ENCODE results near the gene SLC1A2. TPM values are rescaled to one million over a fixed set of nuclear protein-coding genes. Genes with fewer than 3 reads are reported as not detected.

The SLC1A2 gene
- total RNA-seq, 1 donor from 2014 or later: 1.9 TPM

DNA sequence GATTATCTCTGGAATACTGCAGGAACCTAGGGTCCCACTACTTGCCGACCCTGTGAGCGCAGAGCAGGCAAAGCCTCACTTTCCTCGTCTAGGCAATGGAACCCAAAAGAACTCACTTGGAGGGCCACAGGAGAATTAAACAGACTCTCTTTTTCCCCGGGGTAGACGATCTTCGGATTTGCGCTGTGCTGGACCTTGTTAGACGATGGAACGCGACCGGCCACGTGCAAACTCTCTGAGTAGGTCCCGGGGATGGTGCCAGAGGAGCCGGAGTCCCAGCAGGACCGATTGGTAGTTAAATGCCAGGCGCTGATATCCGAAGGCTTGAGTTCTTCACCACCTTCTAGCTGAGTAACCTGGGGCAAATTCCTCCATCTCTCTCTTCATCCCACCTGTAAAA lies 1.0 kb upstream of the SLC1A2 start:
- Mint-ChIP-seq H3K9me3 (no peaks in the 10 kb centered on the region), H3K4me3 (peak overlapping the region; percentile 73), H3K36me3 (no peaks in the 10 kb centered on the region), H3K27ac (no peak overlapping the region), H3K4me1 (peaks cover 15% of the 10 kb centered on the region), H3K27me3 (ENCODE audit: low read depth) (peaks cover 95% of the 10 kb centered on the region)
- TF ChIP-seq, protein P1, sequence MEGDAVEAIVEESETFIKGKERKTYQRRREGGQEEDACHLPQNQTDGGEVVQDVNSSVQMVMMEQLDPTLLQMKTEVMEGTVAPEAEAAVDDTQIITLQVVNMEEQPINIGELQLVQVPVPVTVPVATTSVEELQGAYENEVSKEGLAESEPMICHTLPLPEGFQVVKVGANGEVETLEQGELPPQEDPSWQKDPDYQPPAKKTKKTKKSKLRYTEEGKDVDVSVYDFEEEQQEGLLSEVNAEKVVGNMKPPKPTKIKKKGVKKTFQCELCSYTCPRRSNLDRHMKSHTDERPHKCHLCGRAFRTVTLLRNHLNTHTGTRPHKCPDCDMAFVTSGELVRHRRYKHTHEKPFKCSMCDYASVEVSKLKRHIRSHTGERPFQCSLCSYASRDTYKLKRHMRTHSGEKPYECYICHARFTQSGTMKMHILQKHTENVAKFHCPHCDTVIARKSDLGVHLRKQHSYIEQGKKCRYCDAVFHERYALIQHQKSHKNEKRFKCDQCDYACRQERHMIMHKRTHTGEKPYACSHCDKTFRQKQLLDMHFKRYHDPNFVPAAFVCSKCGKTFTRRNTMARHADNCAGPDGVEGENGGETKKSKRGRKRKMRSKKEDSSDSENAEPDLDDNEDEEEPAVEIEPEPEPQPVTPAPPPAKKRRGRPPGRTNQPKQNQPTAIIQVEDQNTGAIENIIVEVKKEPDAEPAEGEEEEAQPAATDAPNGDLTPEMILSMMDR (IDR thresholded peaks at IDR 0.05; ENCODE audit: unreplicated experiment): no peak
- no peak for DNase-seq (ENCODE audit: low spot score in 2 of 2, unreplicated experiment in 2 of 2)

DNA sequence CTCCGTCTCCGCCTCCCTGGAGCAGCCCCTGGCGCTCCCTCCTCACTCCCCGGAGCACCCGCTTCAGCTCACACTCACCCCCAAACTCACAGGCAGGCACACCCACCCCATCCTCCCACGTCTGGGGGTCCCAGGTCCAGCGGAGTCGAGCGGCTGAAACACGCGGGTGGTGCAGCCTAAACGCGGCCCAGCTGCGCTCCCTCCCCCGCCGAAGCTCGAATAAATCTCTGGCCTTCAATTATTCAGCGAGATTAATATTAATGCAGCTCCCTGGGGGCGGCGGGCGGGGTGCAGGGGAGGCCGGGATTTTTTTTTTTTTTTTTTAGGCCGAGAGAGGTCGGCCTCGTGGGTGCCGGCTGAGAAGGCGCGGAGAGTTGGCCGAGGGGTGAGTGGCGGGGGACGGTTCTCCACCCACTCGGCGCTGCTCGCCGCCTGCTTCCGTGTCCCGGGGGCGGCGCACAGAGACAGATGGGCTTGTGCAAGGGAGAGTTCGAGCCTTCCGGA lies 524 bp upstream of the SLC1A2 start:
- Mint-ChIP-seq H3K27me3 (ENCODE audit: low read depth) (peaks cover 96% of the 10 kb centered on the region), H3K4me3 (peak overlapping the region; percentile 73), H3K4me1 (peaks cover 15% of the 10 kb centered on the region), H3K9me3 (no peaks in the 10 kb centered on the region), H3K27ac (no peak overlapping the region), H3K36me3 (no peaks in the 10 kb centered on the region)
- peak in 1 of 2 experiments; percentile 39 for DNase-seq (ENCODE audit: low spot score in 2 of 2, unreplicated experiment in 2 of 2)
- TF ChIP-seq, protein P1 (IDR thresholded peaks at IDR 0.05; ENCODE audit: unreplicated experiment): no peak

DNA sequence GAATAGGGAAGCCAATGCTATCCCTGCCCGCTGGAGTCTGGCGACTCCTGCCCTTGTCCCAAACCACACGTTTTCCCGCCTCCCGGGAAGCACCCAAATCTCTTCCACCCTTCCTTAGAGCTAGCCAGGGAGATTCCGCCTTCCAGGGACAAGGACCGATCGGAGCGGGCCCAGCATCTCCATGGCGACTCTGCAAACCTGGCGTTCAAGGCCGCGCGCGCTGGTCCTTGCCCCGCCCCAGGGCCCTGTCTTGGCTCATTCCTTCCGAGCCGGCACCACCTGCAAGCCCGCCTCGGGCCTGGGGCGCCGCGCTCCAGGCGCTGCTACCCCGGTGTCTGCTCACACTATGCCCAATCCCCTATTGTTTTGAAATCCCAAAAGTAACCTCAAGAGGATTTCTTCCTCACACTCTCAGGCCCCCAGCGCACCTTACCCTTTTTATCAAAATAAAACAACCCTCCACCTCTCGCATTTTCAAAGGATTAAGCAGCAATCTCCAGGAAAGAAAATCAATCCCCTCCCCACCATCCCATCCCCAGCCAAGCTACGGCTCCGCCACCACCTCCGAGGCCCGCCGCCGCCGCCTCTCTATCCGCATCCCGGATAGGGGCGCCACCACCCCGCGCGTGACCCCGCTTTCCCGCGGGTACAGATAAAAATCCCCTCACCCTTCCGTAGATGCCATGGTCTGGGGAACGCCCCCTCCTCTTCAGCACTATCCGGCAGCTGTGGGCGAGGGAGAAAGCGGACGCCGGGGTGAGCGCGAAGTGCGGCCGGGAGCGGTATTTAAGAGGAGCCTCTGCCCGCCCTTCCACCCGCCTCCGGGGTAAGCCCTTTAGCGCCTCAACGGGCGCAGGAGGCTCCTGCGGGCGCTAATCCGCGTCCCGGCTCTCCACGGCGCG lies 825 bp downstream of the SLC1A2 start:
- no peak overlapping the region for H3K27ac Mint-ChIP-seq
- peak in 1 of 2 experiments; percentile 47 for DNase-seq (ENCODE audit: low spot score in 2 of 2, unreplicated experiment in 2 of 2)
- peaks cover 15% of the 10 kb centered on the region for H3K4me1 Mint-ChIP-seq
- H3K9me3 Mint-ChIP-seq: no peaks in the 10 kb centered on the region
- no peaks in the 10 kb centered on the region for H3K36me3 Mint-ChIP-seq
- TF ChIP-seq, protein P1 (IDR thresholded peaks at IDR 0.05; ENCODE audit: unreplicated experiment): no peak
- peaks cover 97% of the 10 kb centered on the region for H3K27me3 Mint-ChIP-seq (ENCODE audit: low read depth)
- peak overlapping the region; percentile 73 for H3K4me3 Mint-ChIP-seq

DNA sequence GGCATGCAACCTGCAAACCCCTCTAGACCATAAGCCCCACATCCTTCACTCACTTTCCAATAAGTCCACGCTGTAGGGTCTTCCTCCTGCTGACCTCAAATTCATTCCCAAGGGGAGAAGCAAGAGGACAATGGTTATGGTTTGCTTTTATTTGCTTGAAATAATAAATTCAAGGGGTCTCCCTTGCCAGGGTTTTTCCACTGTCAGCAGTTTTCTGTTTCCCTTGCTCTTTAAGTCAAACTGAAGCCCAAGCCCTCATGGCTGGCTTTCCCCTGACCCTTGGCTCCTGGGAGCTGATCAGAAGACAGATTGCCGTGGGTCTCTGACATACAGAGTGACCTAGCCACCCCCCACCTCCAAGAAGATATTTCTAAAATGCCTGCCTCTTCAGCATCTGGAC lies 3.9 kb downstream of the SLC1A2 start:
- Mint-ChIP-seq H3K27me3 (ENCODE audit: low read depth) (peaks cover 84% of the 10 kb centered on the region), H3K36me3 (no peaks in the 10 kb centered on the region), H3K9me3 (no peaks in the 10 kb centered on the region), H3K4me1 (peaks cover 12% of the 10 kb centered on the region), H3K27ac (no peak overlapping the region), H3K4me3 (no peak overlapping the region)
- no peak for DNase-seq (ENCODE audit: low spot score in 2 of 2, unreplicated experiment in 2 of 2)
- TF ChIP-seq, protein P1 (IDR thresholded peaks at IDR 0.05; ENCODE audit: unreplicated experiment): no peak

DNA sequence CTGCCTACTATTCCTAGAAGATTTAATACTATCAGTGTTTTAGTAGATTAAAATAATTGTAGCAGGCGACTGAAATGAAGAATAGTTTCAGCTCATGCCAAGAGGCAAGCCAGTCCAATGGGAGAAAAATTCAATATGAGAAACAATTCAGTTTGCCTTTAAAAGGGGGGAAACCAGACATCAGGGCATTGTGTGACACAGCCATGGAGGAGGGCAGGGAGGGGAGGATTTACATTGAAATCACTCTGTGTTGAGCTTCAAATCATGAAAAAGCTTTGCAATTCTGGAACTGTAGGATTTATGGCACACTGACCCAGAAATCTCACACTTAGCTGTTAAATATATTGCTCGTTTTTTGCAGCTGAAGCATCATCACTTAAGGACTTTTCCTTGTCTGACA lies 4.6 kb downstream of the SLC1A2 start:
- TF ChIP-seq, protein P1 (IDR thresholded peaks at IDR 0.05; ENCODE audit: unreplicated experiment): no peak
- peaks cover 6% of the 10 kb centered on the region for H3K4me1 Mint-ChIP-seq
- H3K27me3 Mint-ChIP-seq (ENCODE audit: low read depth): peaks cover 80% of the 10 kb centered on the region
- no peak for DNase-seq (ENCODE audit: low spot score in 2 of 2, unreplicated experiment in 2 of 2)
- H3K9me3 Mint-ChIP-seq: no peaks in the 10 kb centered on the region
- no peak overlapping the region for H3K27ac Mint-ChIP-seq
- no peaks in the 10 kb centered on the region for H3K36me3 Mint-ChIP-seq
- no peak overlapping the region for H3K4me3 Mint-ChIP-seq

All from mesothelial cell of epicardium (in vitro differentiated cells).